CD4-positive, alpha-beta T cell treated with Interleukin-15 for 4 hours (primary cell): ENCODE results near the gene PTPN9.
"Not testable (repeated sequence)": the region's sequence is repeated elsewhere in the genome, so short reads cannot be mapped to it uniquely, and the experiment has no call there.

Source experiments
- DNase-seq: peaks from one replicate; pipeline ENCODE4 v3.0.0-alpha.2; 2020; ENCODE audit warnings: low spot score

PTPN9 gene

DNA sequence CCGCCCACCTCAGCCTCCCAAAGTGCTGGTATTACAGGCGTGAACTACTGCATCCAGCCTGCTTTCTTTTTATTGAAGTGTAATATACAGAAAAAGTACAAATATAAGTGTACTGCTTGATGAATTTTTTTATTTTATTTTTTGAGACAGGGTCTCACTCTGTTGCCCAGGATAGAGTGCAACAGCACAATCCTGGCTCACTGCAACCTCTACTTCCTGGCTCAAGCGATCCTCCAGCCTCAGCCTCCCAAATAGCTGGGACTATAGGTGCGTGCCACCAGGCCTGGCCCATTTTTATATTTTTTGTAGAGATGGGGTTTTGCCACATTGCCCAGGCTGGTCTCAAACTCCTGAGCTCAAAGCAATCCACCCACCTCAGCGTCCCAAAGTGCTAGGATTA lies 3.8 kb upstream of the PTPN9 start:
- DNase-seq: not testable (repeated sequence)

GRCh38 chr15:75578173-75578947 lies 755 bp downstream of the PTPN9 start:
- DNase-seq: peak; percentile 14

DNA sequence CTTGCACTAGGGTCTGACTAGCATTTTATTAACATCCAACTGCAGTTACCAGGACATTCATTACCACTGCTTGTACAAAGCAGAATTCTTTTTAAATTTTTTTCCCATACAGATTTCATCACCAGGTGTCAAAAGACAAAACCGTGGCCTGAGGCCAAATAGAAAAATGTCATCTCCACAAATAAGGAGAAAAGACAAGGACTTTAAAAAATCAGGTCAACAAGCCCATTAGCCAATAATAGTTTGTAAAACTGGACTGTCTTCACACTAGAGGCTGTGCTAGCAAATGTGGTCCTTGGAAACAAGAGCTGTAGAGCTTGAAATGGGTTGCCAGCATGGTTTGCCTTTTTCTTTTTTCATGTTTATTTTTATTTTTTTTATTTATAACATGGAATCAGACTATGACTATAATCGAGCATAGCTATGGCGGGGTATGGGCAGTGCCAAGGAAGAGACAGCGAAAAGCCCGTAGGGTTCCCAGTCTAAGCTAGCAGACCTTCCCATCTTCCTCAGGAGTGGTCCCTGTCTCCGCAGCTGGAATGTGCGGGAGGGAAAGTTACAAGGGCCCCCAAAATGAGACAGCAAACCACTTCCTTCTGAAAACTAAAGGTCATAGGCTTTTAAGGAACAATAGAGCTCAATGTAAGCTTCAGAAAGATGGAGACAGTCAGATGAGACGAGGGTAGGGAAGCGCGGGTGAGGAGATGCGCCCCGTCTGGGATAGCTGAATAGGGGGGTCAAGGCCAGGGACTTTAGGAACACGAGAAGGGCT lies 1.5 kb downstream of the PTPN9 start:
- no peak for DNase-seq

DNA sequence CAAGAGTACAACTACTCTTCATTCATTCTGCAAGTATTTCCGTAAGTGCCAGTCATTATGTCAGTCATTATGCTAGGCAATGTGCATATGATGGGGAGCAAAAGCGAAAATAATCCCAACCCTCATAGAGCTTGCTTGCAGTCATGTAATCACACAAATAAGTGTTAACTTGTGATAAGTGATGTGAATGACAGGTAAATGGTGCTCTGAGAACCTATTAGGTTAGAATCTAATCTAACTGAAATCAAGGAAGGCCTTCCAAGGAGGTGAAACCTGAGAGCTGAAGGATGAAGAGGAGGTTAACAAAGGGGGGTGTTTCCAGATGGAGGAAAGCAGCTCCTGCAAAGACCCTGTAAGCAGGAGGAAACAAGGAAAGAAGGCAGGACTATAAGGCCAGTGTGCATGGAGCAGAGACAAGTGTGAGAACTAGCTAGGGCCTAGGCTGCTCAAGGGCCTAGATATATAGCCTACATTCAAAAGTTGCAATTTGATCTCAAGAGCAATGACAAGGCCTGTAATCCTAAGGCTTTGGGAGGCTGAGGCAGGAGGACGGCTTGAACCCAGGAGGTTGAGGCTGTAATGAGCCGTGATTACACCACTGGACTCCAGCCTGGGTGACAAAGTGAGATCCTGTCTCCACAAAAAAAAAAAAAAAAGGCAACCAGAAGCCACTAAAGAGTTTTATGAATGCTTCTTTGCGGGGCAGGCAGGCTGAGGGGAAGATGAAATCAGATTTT lies 5.3 kb downstream of the PTPN9 start:
- DNase-seq: no peak

DNA sequence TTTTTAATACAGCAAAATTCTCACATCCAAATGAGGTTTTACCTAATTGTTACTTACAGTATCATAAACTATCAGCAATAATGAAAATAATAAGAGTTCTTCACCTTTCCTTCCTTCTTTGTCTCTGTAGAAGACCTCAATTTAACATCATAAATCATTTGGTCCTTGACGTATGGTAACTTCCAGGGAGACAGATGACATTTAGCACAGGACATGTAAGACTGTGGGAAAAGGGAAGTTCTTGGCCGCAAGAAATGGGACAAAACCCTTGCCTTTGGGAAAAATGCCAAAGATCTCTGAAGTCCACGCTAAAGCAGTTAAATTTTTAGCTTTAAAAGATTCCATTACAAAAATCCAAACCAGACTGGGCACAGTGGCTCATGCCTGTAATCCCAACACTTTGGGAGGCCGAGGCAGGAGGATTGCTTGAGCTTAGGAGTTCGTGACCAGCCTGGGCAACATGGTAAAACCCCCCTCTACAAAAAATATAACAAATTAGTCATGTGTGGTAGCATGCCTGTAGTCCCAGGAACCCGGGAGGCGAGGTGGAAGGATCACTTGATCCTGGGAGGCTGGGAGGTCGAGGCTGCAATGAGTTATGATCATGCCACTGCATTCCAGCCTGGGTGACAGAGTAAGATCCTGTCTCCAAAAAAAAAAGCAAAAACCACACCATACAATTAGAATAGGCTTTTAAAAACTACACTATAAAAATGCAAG lies 8.8 kb downstream of the PTPN9 start:
- no peak for DNase-seq

DNA sequence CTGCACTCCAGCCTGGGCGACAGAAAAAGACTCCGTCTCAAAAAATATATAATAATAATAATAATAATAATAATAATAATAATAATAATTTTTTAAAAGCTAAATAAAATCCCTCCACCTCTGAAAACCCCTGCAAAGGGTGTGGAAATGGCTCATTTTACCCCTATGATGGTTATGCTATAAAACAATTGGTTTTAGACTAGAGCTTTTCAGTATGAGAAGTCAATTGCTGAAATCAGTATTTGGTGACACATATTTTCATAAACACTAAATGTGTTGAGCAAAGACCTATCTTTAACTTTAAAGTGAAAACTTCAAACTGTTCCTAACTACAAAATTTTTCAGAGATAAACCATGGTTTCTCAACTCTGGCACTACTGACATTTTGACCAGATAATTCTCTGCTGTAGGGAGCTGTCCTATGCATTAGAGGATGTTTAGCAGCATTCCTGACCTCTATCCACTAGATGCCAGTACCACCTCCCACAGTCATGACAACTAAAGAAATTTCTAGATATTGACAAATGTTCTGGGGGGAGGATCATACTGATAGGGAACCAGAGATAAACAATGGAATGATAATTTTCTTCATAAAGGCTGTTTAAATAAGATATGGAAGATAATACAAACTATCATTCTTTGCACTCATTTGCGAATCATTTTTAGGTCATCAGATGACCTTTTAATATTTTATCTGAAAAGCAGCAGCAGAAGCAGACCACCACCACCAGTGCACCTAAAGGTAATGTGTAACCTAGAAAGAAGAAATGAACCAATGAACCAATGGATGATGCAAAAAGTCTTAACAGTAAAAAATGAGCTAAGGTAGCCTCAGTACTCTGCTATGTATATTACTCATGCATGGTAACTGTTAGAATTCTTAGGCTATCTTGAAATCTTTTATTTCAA lies 13.8 kb downstream of the PTPN9 start:
- no peak for DNase-seq

DNA sequence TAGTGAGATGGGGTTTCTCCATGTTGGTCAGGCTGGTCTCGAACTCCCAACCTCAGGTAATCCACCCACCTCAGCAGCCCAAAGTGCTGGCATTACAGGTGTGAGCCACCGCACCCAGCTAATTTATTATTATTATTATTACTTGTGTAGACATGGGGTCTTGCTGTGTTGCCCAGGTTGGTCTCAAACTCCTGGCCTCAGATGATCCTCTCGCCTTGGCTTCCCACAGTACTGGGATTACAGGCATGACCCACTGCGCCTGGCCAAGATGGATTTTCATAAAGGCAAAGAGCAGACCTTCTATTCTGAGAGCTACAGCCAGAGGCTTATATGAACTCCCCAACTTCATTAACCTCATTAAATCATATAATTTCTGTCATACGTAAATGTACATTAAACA lies 17.2 kb downstream of the PTPN9 start:
- no peak for DNase-seq

DNA sequence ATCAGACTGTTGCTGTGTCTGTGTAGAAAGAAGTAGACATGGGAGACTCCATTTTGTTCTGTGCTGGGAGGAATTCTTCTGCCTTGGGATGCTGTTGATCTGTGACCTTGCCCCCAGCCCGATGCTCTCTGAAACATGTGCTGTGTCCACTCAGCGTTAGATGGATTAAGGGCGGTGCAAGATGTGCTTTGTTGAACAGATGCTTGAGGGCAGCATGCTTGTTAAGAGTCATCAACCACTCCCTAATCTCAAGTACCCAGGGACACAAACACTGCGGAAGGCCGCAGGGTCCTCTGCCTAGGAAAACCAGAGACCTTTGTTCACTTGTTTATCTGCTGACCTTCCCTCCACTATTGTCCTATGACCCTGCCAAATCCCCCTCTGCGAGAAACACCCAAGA lies 19.8 kb downstream of the PTPN9 start:
- DNase-seq: not testable (repeated sequence)

DNA sequence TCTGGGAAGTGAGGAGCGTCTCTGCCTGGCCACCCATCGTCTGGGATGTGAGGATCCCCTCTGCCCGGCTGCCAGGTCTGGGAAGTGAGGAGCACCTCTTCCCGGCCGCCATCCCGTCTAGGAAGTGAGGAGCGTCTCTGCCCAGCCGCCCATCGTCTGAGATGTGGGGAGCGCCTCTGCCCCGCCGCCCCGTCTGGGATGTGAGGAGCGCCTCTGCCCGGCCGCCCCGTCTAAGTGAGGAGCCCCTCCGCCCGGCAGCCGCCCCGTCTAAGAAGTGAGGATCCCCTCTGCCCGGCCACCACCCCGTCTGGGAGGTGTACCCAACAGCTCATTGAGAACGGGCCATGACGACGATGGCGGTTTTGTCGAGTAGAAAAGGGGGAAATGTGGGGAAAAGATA lies 20.2 kb downstream of the PTPN9 start:
- not testable (repeated sequence) for DNase-seq

DNA sequence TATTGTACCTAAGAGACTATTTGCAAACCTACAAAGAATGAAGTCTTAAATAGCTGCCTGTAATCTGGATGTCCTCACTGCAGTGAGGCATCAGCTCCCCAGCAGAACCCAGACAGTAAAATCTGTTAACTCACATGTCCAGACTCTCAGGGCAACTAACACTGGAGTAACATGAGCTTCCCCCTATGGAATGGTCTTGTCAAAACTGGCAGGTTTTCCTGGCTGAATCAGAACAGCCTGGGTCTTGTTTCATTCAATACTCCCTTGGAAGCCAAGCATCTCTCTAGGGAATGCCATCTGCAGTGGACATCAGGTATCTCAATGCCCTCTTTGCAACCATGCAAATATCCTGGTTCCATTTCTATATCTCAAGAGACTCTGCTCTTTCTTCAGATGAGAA lies 24.4 kb downstream of the PTPN9 start:
- no peak for DNase-seq

DNA sequence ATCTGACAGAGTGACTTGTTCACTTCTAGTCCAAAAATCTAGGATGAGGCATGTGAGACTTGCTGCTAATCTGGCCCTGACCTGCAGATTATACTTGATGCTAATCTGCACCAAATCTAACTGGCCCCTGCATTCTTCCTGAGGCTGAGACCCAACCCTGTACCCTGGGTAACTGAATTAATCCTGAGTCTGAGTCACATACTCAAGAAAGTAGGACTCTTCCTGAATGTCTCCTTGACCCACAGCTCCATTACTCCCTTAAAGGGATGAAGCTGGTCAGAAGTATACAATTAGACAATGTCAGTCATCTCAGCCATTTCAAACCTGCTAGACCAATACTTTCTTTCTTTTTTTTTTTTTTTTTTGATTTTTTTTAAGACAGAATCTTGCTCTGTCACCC lies 25.5 kb downstream of the PTPN9 start:
- no peak for DNase-seq

- DNase-seq: no peak
These were observed 28.0 kb downstream of the PTPN9 start for GRCh38 chr15:75551091-75551490.

- no peak for DNase-seq
These were observed 34.1 kb downstream of the PTPN9 start for GRCh38 chr15:75545064-75545463.

DNA sequence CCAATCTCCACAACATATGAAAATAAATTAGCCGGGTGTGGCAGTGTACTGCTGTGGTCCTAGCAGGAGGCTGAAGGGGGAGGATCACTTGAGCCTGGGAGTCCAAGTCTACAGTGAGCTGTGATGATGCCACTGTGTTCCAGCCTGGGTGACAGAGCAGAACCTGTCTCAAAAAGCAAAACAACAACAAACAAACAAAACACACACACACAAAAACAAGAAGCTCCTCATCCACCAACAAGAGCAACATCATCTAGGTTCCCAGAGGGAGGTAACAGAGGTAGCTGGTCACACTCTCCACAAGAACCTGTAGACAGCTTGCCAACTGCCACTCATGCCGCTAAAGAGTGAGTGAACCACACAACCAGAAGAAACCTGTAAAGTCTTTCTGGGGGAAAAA lies 34.8 kb downstream of the PTPN9 start:
- no peak for DNase-seq

DNA sequence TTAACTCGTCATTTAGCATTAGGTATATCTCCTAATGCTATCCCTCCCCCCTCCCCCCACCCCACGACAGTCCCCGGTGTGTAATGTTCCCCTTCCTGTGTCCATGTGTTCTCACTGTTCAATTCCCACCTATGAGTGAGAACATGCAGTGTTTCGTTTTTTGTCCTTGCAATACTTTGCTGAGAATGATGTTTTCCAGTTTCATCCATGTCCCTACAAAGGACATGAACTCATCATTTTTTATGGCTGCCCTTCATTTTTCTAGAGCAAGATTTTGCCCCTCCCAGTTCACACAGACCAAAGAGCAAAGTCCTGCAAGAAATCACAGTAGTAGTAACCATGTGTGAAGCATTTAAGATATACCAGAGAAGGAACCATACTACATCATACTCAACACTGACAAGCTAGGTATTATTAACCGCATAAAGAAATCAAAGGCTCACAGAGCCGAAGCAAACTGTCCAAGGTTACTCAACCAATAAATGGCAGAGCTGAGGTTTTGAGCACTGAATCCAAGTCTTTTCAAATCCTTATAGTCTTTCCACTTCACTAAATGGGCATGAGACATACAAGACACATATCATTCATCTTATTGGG lies 36.1 kb downstream of the PTPN9 start:
- DNase-seq: not testable (repeated sequence)

DNA sequence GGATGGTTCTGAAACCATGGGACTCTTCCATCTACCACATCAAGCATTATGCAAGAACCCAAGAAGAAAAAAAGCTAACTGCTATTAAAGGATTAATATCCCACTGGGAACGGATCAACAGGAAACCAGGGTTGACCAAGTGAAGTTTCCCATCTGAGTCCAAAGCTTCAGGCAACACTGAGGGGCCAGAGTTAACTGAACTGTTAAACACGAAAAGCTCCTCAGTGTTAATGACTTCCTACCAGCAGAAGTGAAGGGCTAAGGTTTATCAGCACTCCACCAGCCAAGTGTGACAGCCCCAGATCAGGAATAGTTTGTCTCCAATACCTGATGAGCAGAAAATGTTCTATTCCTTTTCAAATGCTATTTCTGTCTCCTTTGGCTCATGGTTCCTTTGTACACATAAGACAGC lies 36.7 kb downstream of the PTPN9 start:
- no peak for DNase-seq

DNA sequence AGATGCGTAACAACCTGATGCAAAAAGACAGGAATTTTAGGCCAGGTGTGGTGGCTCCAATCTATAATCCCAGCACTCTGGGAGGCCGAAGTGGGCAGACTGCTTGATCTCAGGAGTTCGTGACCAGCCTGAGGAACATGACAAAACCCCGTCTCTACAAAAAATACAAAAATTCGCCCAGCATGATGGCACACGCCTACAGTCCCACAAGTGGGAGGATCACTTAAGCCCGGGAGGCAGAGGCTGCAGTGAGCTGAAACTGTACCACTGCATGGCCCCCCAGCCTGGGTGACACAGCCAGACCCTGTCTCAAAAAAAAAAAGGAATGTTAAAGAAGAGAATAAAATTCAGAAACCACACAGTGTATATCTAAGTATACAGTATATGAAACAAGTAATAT lies 40.7 kb downstream of the PTPN9 start:
- no peak for DNase-seq

GRCh38 chr15:75533945-75534344 lies 45.2 kb downstream of the PTPN9 start:
- no peak for DNase-seq

DNA sequence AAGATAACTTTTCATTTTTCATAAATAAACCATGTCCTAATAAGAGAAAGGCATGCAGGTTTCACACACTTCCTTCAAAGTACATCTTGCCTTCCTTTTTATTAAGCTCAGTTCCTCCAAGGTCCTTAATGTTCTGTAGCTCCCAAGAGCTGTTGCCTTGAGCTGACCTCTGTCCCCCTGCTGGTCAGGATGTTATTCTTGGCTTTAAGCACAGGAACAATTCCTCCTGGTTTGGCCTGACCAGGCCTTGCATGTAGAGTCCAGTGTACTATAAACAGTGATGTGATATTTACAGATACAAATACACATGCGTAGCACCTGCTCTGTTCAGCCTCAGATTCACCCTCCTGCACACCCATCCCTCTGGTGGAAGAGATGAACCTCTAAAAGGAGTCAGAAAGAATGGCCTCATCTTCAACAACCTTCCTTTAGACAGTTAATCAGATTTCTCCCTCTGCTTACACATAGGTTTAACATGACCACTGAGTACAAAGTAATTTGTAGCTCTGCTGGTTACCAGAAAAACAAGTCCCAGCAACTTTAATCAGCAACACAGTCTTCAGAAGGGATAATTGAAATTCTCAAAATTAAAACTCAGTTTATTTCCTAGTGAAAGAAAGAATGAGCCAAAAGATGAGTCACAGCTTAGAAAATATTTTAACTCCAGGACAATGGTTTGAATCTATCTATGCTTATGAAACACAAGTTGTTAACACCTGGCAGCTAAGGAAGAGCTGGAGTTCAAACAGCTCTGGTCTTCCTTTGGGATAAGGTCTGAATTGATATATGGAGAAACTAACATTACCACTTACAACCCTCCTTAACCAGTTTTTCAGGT lies 46.5 kb downstream of the PTPN9 start:
- no peak for DNase-seq

- DNase-seq: no peak
These were observed 48.1 kb downstream of the PTPN9 start for GRCh38 chr15:75531041-75531450.
